Urinary bladder (tissue), 4 donors: ENCODE results near the gene RPS6KA1. TPM values are rescaled to one million over a fixed set of nuclear protein-coding genes. Genes with fewer than 3 reads are reported as not detected.

Source experiments
- DNase-seq: peaks from one replicate; pipeline ENCODE4 v3.0.0-alpha.2; 2015; ENCODE audit errors: extremely low spot score
- H3K27ac ChIP-seq: one replicate; pipeline ENCODE4 v1.5.1; 2013; ENCODE audit warnings: low read depth, mild to moderate bottlenecking, moderate library complexity
- H3K36me3 ChIP-seq: one replicate; pipeline ENCODE4 v1.6.1; 2013; ENCODE audit warnings: mild to moderate bottlenecking, moderate library complexity; ENCODE audit not compliant: insufficient read depth
- H3K4me1 ChIP-seq: one replicate; pipeline ENCODE4 v1.6.1; 2013; ENCODE audit warnings: mild to moderate bottlenecking, moderate library complexity; ENCODE audit not compliant: insufficient read depth
- H3K4me3 ChIP-seq: one replicate; pipeline ENCODE4 v1.5.1; 2013; ENCODE audit warnings: low read depth, low read length
- WGBS: extraction: QIAGEN DNeasy Blood & Tissue Kit; methylation state at CpG from one replicate; pipeline ENCODE4 v1.1.7; 2013; 5-methylcytosine and 5-hydroxymethylcytosine counted together
- polyA plus RNA-seq: library from polyadenylated mRNA; stranded (reverse); fragments of 200-250 nt; gene quantifications from one replicate; pipeline ENCODE4 v1.2.3, GENCODE V29; 2013
- total RNA-seq: library from RNA; depleted of rRNA; stranded (reverse); fragments of >200 nt; gene quantifications from one replicate; pipeline ENCODE4 v1.2.3, GENCODE V29; 2014
- donor health status: healthy with polysubstance abuse.
- donor health status: healthy.

The RPS6KA1 gene
- total and polyA plus RNA-seq, 2 donors: 7.7 to 8.9 TPM

DNA sequence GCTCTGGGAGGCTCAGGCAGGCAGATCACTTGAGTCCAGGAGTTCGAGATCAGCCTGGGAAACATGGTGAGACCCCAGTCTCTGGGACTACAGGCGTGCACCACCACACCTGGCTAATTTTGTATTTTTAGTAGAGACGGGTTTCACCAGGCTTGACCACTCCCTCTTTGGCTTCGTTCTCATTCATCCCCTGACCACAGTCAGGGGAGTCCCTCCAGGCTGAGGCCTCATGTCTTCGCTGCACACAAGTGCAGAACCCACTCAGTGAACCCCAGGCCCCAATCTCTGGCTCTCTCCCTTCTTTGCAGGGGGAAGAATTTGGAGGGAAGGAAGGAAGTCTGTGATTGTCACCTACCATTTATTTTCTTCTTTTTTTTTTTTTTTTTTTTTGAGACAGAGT, 9.2 kb upstream of the RPS6KA1 start:
- Histone ChIP-seq H3K4me1 (no peaks in the 10 kb centered on the region), H3K36me3 (no peaks in the 10 kb centered on the region), H3K4me3 (no peak overlapping the region), H3K27ac (no peak overlapping the region)
- no peak for DNase-seq
- 81% methylated on average over 5 of the region's 5 CpGs for WGBS

DNA sequence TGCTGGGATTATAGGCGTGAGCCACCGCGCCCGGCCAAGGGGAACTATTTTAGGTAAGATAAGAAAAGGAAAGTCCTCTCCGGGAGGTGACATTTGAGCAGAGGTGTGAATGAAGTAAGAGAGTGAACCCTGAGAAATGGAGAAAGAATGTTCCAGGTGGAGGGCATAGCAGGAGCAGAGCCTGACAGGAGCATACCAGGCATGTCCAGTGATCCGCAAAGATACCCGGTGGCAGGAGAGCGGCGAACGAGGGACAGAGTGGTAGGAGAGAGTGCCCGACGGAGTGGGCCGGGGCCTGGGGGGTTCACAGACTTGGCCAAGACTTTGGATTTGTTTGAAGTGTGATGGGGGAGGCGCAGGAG, 7.9 kb upstream of the RPS6KA1 start:
- no peaks in the 10 kb centered on the region for H3K4me1 ChIP-seq
- no peak overlapping the region for H3K27ac ChIP-seq
- WGBS: 64% methylated on average over 14 of the region's 14 CpGs
- no peaks in the 10 kb centered on the region for H3K36me3 ChIP-seq
- no peak for DNase-seq
- H3K4me3 ChIP-seq: no peak overlapping the region

DNA sequence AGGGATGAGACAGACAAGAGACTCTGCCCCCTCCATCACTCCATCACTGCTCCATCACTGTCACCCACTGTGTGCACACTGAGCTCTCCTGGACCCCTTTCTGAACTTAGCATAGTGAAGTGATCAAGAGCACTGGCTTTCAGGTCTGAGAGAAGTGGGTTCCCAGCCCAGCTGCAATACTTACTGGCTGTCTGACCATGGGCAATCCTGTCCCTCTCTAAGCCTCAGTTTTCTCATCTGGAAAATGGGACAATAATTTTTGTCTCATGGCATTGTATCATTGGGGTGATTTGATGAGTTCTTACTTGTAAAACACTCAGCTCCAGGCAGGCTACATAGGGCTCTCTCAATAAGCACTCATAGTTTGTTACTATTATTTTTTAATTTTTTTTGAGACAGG, 7.5 kb upstream of the RPS6KA1 start:
- Histone ChIP-seq H3K36me3 (no peaks in the 10 kb centered on the region), H3K27ac (no peak overlapping the region), H3K4me3 (no peak overlapping the region), H3K4me1 (no peaks in the 10 kb centered on the region)
- DNase-seq: no peak

DNA sequence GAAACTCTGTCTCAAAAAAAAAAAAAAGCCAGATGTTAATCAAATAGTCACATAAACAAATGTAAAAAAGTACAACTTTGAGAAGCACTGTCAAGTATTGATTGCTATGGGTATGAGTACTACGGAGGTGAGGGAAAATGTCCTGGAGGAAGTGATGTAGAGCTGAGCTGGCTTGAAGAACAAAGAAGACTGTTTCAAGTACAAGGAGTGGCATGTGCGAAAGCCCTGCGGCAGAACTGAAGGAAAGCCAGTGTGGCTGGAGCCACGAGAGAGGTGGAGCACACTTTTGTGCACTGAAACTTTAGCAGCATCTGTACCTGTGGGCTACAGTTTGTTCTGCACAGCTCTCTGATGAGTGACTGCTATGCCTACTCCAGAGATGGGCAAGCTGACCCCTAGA, 5.4 kb upstream of the RPS6KA1 start:
- WGBS: 80% methylated on average over 4 of the region's 4 CpGs
- DNase-seq: no peak
- H3K36me3 ChIP-seq: no peaks in the 10 kb centered on the region
- H3K4me3 ChIP-seq: no peak overlapping the region
- H3K27ac ChIP-seq: no peak overlapping the region
- H3K4me1 ChIP-seq: no peaks in the 10 kb centered on the region

DNA sequence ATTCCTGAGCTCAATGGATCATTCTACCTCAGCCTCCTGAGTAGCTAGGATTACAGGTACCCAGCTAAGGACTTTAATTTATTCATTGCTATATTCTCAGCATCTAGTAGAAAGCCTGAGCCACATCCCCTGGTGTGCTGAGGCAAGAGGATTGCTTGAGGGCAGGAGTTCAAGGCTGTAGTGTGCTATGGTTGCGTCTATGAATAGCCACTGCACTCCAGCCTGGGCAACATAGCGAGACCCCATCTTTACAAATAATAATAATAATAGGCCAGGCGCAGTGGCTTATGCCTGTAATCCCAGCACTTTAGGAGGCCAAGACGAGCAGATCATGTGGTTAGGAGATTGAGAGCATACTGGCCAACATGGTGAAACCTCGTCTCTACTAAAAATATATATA, 3.3 kb upstream of the RPS6KA1 start:
- WGBS: 82% methylated on average over 5 of the region's 5 CpGs
- no peak overlapping the region for H3K27ac ChIP-seq
- no peak for DNase-seq
- H3K36me3 ChIP-seq: no peaks in the 10 kb centered on the region
- no peak overlapping the region for H3K4me3 ChIP-seq
- H3K4me1 ChIP-seq: peaks cover 2% of the 10 kb centered on the region

DNA sequence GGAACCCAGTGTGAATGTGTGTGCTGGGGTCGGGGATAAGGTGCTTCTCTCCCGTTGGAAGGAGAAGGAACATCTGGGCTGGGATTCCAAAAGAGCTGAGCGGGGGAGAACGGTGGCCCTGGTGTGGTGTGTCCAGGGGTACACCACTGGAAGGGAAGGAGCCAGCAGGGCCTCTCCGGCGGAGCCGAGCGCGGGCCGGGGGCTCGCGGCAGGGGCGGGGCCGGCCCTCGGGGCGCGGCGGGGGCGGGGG, 231 bp upstream of the RPS6KA1 start:
- H3K4me3 ChIP-seq: peak overlapping the region; percentile 78
- WGBS: under 1% methylated on average over 19 of the region's 19 CpGs

DNA sequence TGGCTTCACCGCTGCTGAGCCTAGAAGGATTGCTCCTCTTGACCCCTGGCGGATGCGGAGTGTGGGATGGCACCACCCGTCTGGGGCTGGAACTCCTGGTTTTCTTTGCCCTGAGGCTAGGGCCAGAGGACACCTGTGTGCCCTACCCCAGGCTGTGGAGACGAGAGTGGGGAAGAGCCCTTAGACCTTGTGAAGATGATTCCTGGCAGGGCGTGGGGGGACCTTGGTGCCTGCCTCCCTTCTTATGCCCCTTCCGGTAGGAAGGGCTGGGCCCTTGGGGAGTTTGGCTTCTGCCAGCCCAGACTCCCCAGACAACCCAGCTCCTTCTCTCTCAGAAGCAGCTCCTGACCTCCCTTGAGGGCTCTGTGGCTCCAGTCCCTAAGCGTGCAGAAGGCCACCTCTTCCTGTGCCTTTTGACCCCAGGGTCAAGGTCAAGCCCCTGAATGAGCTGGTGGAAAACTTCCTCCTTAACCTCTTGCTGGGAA, 891 bp downstream of the RPS6KA1 start:
- Histone ChIP-seq H3K4me1 (peaks cover 2% of the 10 kb centered on the region), H3K36me3 (no peaks in the 10 kb centered on the region), H3K27ac (peak overlapping the region; percentile 42), H3K4me3 (peak overlapping the region; percentile 78)
- 37% methylated on average over 8 of the region's 8 CpGs for WGBS
- no peak for DNase-seq

More for the DNA sequence above, 231 bp upstream of the RPS6KA1 start:
- no peak overlapping the region for H3K27ac ChIP-seq
- no peak for DNase-seq
- no peaks in the 10 kb centered on the region for H3K36me3 ChIP-seq
- peaks cover 2% of the 10 kb centered on the region for H3K4me1 ChIP-seq

DNA sequence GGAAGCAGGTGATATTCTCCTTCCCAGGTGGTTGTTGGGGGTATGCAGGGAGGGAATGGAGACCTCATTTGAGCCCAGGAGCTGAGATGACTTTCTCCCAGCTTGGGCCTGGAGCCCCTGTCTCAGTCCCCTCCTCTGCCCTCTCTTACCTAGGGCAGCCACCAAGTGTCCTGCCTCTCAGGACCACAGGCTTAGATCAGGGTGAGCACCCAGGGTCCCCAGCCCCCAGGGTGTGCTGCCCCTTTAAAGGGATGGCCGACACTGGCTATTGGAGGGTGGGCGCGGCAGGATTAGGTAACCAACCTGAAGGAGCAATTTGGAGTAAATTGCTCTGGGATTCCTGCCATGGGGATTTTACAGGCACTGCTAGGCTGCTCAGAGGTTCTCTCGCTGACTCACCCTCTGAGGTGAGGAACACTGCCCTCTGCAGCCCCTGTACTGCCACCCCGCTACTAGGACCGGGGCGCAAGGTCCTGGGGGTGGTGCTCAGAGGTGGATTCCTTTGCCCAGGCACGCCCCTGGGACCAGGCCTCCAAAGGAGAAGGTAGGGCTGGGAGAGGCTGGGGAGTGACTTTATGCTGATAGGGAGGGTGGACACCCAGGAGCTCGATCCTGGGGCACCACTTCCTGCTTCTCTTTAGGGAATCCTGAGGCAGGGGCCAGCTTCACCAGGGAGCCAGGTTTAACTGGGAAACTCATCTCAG, 1.5 kb downstream of the RPS6KA1 start:
- Histone ChIP-seq H3K4me3 (no peak overlapping the region), H3K36me3 (no peaks in the 10 kb centered on the region), H3K4me1 (peaks cover 2% of the 10 kb centered on the region), H3K27ac (peak overlapping the region; percentile 42)
- 58% methylated on average over 9 of the region's 9 CpGs for WGBS
- no peak for DNase-seq

DNA sequence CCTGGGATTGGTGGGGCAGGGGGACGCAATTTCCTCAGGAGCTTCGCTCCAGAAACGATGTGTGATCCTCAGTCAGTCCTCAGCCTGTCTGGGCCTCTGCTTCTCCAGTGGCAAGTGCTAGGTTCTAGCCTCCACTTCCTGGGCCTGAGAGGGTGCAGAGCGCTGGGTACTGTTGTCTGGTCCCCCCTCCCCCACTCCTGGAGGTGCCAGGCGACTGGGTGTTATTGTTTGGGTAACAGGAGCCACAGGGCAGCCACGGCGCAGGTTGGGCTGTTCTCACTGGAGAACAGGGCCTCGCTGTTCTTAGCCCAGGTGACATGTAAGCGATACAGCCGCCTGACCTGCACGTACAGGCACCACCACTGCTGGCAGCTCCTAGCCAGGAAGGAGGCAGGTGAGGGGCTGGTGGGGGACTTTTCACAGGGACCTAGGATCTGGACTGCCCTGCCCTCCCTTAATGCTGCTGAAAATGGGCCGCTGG, 2.1 kb downstream of the RPS6KA1 start:
- H3K36me3 ChIP-seq: no peaks in the 10 kb centered on the region
- no peak overlapping the region for H3K4me3 ChIP-seq
- H3K4me1 ChIP-seq: peaks cover 2% of the 10 kb centered on the region
- no peak for DNase-seq
- WGBS: 84% methylated on average over 12 of the region's 12 CpGs
- peak overlapping the region; percentile 4 for H3K27ac ChIP-seq

DNA sequence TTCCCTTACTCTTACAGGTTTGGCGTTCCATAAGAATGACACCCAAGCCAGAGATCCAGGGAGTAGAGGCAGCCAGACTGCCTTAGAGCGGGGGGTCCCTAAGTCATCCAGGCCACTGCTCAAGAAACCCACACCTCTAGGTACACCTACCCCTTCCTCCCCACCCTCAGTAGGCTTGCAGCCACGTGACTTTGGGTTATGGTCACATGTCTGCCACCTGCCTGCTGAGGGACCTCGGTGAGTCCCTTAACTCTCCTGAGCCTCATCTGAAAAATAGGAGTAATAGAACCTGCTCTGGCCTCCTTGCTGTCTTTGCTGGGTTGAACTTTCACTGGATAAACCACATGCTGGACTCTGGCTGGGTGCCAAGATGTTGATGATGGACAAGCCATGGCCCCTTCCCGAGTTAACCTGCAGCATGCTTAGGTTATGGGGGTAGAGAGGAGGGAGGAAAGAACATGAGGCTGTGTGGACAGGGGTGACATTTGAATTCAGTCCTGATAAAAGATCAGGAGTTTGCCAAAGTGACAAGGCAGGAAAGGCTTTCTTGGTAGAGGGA, 4.5 kb downstream of the RPS6KA1 start:
- H3K36me3 ChIP-seq: no peaks in the 10 kb centered on the region
- no peak for DNase-seq
- no peak overlapping the region for H3K4me3 ChIP-seq
- WGBS: 72% methylated on average over 5 of the region's 5 CpGs
- no peak overlapping the region for H3K27ac ChIP-seq
- H3K4me1 ChIP-seq: peaks cover 2% of the 10 kb centered on the region

DNA sequence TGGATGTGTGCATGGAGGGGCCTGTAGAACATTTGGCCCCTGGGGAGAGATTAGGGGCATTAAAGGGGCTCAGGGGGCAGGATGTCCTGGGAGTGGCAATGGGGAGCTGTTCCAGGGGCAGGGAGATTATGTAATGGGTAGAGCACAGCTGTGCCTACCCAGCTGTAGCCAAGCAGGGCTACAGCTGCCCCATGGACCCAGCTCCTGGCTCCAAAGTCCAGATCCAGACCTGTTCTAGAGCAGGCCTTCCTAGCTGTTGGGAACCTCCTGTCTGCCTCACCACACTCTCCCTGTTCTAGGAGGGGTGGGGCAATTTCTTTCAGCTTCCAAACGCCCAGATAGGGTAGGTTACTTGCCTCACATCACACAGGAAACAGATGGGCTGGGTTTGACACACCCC, 5.6 kb downstream of the RPS6KA1 start:
- Histone ChIP-seq H3K36me3 (no peaks in the 10 kb centered on the region), H3K27ac (no peak overlapping the region), H3K4me1 (peaks cover 2% of the 10 kb centered on the region), H3K4me3 (no peak overlapping the region)
- WGBS: 49% methylated on average over 1 of the region's 1 CpG
- DNase-seq: no peak

DNA sequence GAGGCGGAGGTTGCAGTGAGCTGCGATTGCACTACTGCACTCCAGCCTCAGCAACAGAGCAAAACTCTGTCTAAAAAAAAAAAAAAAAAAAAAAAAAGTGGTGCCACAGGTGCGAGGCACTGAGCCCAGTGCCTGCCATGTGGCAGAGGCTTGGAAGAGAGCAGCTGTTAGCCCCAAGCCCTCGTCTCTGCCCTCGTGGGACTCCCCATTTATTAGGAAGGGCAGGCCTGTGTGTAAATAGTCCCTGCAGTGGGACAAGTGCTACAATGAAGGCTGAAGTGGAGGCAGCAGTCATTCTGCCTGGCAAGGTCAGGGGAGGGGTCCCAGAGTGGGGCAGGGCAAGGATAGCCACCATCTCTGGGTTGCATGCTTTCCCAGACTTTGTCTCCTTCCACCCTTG, 6.5 kb downstream of the RPS6KA1 start:
- 89% methylated on average over 5 of the region's 5 CpGs for WGBS
- H3K4me3 ChIP-seq: no peak overlapping the region

DNA sequence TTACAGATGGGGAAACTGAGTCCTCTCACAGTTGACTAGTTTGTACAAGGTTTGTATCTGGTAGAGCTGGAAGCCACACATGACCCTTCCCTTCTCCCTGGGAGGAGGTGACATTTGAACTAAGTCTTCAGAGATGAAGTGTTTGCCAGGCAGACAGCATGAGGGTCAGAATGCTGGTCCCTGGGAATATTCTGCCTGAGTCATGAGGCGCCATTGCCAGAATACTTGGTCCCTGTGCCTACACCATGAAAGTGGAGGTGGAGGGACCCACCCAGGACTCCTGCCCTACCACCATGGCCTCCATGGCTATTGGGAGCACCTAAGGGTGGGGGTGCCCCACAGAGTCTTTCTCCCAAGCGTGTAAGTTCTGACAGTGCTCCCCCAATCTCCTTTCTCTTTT, 7.0 kb downstream of the RPS6KA1 start:
- Histone ChIP-seq H3K36me3 (no peaks in the 10 kb centered on the region), H3K27ac (no peak overlapping the region), H3K4me3 (no peak overlapping the region), H3K4me1 (no peaks in the 10 kb centered on the region)
- no peak for DNase-seq
- 99% methylated on average over 2 of the region's 2 CpGs for WGBS

More for the DNA sequence above, 6.5 kb downstream of the RPS6KA1 start:
- H3K4me1 ChIP-seq: no peaks in the 10 kb centered on the region
- no peaks in the 10 kb centered on the region for H3K36me3 ChIP-seq
- DNase-seq: no peak
- H3K27ac ChIP-seq: no peak overlapping the region

DNA sequence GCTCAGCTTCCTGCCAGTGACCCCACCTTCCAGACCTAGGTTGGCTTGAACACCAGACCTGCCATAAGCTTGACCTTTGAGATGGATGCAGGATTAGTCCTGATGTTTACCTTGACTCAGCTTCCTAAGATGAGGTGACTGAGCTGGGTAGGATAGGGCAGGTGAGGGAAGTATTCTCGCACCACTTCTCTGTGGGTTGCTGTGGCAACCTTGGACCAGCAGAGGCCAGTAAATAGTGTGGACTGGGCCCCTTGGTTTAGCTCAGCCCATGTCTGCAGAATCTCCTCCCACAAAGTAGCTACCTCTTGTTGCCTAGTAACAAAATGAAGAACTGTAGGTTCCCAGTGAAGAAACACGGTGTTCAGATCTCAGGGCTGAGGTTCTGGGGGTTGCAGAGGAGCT, 8.4 kb downstream of the RPS6KA1 start:
- no peak overlapping the region for H3K27ac ChIP-seq
- H3K36me3 ChIP-seq: no peaks in the 10 kb centered on the region
- H3K4me3 ChIP-seq: no peak overlapping the region
- H3K4me1 ChIP-seq: no peaks in the 10 kb centered on the region
- 48% methylated on average over 2 of the region's 2 CpGs for WGBS
- DNase-seq: no peak
